HG03045 (cell line): ENCODE measurements around the gene TCF7L2.

Experiments used
- ATAC-seq: cut with Tn5 transposase; IDR thresholded peaks from one replicate; pipeline ENCODE4 v1.9.1; 2021; ENCODE audit warnings: mild to moderate bottlenecking, moderate library complexity; ENCODE audit not compliant: unreplicated experiment

TCF7L2 gene

DNA sequence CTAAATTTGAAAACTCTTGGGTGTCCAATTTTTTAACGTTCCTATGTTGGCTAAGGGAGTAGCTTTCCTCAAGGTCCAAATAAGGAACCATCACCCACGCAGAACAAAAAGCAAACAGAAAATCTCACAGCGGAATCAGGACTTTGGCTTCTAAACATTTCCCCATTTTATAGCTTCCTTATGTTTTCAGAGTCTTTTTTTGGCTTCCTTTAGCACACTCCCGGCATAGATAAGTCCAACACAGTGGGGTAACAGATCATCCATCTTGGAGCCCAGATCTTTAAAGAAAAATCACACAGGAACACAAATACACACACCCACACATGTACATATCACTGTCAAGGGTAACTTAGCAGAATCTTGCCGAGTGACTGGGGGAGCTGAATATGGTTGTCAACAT, 4.2 kb upstream of the TCF7L2 start:
- ATAC-seq = no peak

- ATAC-seq = no peak
These were observed 3.4 kb upstream of the TCF7L2 start for GRCh38 chr10:112946649-112947048.

DNA sequence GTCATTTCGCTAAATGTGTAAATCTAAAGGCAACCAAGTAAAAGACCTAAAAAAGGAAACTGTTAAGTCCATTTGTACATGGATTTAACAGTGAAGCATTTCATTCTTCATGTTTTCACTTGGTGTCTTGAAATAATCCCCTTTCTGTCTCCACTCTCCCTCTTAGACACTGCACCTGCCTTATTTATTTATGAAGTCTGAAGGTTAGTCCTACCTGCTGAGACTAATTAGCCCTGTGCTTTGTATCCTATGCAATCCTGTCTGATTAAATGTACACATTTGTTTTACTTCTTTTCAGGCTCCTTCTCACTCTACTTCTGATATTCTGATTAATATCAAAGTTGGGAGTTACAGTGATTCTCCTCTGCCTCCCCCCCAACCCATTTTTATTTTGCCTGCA, 1.9 kb upstream of the TCF7L2 start:
- ATAC-seq = no peak

DNA sequence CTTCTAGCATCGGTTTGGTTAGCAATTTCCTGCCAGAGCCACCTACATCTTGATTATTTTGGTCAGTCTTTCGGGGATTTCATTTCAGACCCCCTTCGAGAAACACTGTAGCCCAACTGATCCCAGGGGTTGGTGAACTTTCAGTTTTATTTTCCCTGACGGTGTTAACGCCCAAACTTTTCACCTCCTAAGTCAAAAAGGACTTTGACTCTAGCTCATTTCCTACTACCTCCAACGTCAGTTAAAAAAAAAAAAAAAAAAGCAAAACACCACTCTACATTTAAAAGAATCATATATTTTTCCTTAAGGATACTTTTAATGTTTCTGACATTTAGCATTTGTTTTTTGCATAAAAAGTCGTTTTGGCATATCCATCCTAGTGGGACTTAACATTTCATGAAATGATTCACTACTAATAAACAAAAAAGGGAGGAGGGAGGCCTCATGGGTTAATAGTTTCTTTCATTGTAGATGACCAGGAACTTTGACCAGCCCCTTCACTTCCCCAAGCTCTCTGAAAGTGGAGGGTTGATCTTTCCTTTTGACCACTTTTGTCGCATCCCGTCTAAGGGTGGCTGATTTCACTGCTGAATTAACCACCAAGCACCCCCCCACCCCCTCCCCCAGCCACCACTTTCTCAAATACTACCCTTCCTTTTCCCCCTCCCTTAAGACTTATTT, 764 bp upstream of the TCF7L2 start:
- ATAC-seq = no peak

- no peak for ATAC-seq
These were observed 789 bp downstream of the TCF7L2 start for GRCh38 chr10:112950714-112951358.

GRCh38 chr10:112951359-112952281, 1.6 kb downstream of the TCF7L2 start:
- no peak for ATAC-seq

DNA sequence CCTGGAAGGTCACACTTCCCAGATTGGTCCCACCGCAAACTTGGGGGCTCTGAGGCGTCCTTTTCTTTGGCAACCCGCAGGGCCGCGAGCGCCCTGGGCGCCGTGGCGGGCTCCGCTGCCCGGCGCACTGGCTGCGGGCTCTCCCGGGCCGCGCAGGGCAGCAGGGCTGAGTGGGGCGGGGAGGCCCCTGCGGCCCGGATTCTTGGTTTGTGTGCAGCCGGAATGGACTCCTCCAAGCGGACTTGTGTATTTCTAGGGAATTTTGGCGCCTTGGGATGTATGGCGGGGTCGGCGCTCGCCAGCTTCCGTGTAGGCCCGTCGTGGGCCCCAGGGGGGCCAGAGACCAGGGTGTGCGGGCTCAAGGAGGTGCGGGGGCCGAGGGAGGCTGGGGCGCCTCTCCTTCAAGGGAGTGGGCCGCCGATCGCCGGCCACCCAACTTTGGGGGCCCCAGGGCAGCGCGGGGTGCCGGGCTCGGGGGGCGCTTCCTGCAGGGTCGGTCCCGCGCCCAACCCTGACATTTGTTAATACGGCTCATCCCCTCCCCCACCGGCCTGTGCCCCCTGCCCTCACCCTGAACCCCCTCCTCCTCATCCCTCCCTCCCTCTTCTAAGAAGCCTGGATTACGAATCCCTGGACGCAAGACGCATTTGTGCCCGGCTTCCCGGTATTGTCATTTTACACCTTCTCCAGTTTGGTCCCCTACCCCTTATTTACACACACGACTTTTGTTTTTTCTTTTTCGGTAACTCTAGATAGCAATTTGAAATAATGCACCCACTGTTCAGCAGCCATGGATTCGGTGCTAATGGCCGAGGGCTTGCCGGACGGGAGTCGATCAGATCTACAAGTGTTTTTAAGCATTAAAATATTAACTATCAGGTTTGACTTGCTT, 2.5 kb downstream of the TCF7L2 start:
- ATAC-seq = no peak

DNA sequence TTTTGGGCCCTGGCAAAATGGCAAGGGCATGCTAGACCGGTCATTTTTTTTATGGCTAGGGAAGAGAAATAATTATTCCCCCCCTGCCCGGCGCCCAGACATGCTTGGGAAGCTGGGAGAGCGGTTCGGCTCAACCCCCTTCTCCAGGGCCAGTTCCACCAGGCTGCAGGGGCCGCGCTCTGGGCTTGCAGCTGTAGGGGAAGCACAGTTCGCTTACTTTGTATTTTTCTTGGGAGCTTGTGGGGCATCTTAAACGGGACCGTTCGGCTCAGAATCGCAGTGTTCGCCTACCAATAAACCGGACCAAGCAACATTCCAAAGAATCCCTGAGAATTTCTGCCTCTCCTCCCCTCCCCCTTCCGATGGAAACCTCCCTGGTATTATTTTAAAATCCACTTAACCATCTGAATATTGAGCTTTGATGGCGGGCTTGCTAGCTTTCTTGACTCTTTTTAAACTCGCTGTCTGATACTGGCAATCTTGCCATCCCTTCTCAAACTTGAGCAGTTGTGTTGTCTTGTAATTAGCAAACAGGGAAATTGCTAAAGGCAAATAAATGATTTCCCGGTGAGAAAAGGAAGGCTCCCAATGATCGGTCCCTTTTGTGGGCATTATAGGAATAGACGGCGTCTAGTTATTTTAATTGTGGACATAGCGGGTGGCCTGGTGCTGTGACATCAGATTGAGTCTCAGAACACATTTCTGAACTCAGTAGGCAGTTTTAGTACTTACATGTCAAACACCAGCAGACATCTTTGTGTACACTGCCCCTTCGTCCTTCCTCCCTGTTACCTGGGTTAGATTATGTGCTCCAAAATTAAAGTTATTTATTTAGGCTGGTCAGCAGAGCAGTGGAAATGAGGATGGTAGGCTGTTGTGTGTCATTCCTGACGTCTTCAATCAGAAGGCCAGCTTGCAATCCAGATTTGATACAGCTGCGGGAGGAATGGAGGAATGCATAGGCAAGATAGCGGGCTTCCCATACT, 3.4 kb downstream of the TCF7L2 start:
- no peak for ATAC-seq

- no peak for ATAC-seq
These were observed 5.0 kb downstream of the TCF7L2 start for GRCh38 chr10:112954974-112955581.

DNA sequence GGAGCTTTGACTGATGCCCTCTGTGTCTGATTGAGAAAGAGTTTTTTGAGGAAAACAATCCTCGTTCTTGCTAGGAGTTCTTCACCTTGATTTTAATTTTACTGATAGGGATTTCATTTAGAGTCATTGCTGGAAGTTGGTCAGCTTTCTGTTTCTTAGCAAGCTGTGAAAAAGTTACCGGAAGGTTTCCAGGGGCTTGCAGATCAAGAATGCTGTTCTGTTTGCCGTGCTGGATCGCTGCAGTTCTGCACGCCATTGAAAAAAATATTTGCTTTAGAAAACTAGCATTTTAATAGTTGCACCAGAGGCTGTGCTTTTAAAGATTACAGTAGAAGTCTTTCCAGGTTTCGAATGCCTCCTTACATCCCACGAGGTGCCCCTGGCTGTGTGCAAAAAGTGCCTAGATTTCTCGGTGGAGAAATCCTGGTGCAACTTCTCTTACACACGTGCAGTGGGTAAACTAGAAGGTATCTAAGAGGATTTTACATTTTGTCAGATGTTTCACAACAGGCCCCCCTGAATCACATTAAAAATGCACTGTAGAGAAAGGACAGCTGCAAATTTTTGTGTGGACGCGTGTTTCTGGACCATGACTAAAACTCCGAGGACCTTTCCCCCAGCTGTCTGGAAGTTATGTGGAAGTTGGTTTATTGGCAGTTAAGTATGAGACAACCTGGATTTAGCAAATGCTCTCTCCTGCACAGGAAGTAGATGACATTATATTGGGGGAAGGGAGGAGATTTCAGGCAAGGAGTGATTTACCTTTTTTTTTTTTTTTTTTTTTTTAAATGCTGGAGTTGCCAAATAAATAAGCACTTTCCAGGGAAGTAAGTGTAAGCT, 5.8 kb downstream of the TCF7L2 start:
- ATAC-seq = no peak

- no peak for ATAC-seq
These were observed 6.7 kb downstream of the TCF7L2 start for GRCh38 chr10:112956631-112957350.

DNA sequence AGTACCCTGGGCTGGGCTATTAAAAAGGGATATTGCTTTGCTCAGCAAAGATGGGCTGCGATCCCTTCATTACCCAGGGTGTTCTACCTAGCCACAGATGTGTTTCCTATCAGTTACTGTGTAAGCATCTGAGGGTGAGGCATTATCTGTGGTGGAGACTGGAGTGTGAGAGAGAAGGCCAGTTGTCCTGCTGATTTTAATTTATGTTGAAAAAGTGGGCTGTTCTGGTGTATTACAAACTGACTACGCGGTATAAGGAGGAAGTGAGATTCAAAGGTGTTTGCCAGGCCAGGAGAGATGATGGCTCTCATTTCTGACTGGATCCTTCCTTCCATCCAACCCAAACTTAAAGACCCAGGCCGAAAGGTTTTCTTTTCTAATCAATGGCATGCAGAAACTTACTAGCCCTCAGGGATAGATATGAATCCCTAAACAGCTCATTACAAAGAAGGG, 7.6 kb downstream of the TCF7L2 start:
- no peak for ATAC-seq

- ATAC-seq = no peak
These were observed 8.4 kb downstream of the TCF7L2 start for GRCh38 chr10:112958275-112958995.

DNA sequence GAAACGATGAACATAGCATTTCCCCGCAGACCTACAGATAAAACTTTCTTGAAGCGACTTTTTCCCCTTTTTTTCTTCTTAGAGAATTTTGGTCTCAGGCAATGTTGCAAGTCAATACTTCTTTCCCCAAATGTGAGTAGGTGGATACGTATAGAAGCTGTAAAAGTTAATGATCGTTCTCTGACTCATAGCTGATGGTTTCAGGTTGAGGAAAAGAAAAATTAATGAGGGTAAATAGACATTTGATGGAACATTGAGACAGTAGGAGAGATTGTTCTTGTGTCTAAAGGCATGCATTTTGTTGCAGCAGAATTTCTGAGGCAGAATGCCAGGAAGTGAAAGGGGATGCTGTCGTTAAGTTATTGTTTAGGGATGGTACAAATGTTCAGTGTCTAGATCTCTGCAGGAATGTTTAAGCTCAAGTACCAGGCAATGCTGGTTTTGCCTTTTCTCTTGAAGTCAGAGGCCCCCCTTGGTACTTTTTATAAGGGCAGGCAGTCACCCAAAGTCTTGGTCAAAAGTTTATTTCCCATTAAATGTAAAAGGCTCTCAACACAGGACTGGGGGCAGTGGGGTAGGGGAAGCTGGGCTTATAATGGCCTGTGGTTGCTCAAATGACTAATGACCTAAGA, 9.3 kb downstream of the TCF7L2 start:
- ATAC-seq = no peak

DNA sequence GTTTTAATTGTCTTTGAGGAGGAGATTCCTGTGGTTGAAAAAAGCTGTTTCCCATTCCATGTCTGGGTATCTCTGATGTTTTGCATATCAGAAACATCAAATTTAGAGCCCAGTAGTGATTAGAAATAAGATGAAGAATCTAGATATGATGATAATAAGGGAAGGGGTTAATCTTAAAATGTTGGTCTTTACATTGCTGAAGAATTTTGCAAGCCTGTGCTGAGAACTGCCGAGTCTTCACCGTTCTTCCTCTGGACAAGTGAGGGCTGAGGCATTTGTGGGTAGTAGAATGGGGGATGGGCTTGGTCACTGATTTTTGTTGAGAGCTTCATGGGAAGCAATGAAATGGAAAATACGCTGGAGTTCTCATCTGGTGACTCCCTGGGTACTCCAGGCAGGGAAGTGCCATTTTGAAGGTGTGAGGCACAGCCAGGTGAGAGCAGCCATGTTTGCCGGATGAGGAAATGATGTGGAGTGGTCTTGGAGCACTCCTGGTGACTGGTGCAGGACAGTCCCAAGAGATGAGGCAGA, 10.2 kb downstream of the TCF7L2 start:
- ATAC-seq = no peak

- no peak for ATAC-seq
These were observed 11.6 kb downstream of the TCF7L2 start for GRCh38 chr10:112961609-112962008.
